Measurements from ENCODE around the gene PSTPIP2.
"Not testable (repeated sequence)": the region's sequence is repeated elsewhere in the genome, so short reads cannot be mapped to it uniquely, and the experiment has no call there.

PSTPIP2 gene

DNA sequence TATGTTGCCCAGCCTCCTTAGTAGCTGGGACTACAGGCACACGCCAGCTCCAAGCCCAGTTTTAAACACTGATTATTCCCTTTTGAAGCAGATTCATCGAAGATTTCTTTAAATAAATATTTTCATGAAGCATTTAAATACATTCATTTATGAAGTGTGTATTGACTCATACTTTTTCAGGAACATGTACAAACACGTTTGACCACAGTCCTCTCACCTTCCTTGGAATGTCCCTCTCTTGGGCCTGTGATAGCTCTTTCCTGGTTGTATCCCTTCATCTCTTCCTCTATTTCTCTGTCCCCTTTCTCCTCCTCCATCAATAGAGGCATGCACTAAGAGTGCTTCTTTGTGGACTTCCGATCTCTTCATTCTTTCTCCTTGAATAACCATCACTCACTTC is 2.5 kb downstream of the PSTPIP2 start:
- DNase-seq, result no peak

- no peak for DNase-seq
Measured at GRCh38 chr18:46068763-46069162, 3.3 kb downstream of the PSTPIP2 start.

DNA sequence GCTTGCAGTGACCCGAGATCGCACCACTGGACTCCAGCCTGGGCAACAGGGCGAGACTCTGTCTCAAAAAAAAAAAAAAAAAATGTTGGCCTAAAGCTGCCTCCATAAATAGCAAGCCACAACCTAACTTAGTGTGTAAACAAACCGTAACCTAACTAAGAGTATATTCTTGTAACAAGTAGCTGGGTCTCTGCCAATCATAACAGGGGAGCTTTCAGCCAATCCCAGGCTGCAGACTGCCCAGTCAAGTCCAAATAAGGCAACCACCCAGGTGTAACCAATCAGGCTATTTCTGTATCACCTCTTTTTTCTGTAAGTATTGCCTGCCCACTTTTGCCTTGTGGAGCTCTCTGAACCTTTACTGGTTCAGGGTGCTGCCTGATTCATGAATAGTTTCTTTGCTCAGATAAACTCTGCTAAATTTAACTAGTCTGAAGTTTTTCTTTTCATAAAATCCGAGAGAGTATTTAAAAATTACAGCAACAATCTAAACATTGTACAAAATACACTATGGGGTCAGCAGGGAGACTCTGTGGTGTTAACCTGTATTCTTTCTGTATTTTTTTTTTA is 4.5 kb downstream of the PSTPIP2 start:
- no peak for DNase-seq

DNA sequence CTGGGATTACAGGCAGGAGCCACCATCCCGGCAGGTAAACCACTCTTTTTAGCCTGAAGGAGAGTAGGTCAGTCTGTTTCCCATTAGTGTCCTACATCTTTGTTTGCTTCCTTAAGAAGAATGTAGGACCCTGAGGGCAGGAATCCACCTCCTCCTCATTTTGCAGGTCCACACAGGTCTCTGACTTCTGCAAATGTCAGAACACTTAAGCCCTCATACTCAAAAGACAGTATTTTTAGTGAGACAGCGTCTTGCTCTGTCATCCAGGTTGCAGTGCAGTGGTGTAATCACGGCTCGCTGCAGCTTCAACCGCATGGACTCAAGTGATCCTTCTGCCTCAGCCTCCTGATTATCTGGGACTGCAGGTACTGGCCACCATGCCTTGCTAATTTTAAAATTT is 9.3 kb downstream of the PSTPIP2 start:
- DNase-seq, result no peak

GRCh38 chr18:46061796-46062195 is 10.3 kb downstream of the PSTPIP2 start:
- DNase-seq, result no peak

DNA sequence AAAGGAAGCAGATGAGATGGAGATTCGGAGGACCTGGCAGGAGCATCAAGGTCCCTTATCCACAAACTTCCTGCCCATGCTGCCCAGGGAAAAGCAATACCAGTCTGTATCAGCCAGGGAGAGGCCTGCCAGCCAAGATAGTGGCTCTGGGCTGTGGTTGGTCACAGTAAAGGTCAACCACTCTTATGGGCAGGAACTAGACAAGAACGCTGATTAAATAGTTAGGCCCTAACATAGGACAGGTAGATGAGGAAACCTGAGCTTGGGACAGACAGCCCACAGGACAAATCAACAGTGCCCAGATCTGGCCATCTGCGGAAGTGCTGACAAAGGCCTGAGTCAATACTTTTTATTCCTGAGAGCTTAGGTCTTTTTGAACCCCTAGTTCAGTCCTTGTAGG is 10.7 kb downstream of the PSTPIP2 start:
- no peak for DNase-seq

DNA sequence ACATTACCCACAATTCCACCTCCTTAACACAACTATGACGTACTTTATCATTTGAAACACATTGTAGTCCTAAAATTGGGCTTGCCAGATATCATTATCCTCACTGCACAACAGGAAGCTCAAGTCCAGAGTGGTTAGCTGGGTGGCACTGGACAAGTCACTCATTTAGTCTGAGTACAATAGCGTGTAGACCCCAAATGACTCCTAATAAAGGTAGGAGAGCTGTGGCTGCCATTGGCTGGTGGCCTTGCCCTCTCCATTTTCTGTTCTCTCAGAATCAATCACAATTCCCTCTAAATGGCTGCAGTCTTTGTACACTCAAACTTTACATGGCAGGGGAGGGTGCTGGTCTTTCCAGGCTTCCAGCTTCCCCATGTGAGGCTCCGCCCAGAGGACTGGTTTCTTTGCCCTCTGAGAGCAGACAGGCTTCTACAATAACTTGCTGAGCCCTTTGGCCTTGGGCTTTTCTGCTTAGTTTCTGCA is 11.7 kb downstream of the PSTPIP2 start:
- no peak for DNase-seq

GRCh38 chr18:46055838-46056230 is 16.2 kb downstream of the PSTPIP2 start:
- DNase-seq, result no peak

DNA sequence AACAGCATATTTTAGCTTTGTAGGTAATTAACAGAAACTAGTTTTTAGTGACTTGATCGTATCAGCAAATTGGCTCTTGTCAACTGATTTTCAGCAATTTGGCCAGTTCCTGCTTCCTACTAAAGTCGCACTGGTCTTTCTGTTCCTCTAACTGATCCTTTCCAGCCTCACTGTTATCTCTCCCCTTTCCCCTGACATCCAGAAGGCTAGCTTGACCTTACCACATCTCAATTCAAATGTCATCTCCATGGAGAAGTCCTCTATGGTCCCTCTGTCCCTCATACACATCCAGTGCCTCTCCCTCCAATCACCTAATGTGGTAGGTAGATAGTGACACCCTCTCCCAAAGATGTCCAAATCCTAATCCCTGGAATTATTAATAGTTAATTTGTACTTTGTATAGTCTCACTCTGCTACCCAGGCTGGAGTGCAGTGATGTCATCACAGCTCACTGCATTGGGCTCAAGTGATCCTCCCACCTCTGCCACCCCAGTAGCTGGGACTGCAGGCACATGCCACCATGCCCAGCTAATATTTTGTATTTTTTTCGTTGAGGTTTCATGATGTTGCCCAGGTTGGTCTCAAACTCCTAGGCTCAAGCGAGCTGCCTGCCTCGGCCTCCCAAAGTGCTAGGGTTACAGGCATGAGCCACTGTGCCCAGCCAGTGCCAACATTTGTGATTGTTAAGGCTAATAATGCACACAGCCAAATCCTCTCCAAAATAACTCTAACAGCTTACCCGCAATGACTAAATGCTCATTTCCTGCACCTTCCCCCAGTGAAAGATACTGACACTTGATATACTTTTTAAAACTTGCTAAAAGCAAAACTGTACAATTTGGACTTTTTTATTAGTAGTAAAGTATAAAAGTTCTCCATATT is 16.9 kb downstream of the PSTPIP2 start:
- DNase-seq, result no peak

- DNase-seq, result no peak
Measured at GRCh38 chr18:46053368-46054095, 18.5 kb downstream of the PSTPIP2 start.

DNA sequence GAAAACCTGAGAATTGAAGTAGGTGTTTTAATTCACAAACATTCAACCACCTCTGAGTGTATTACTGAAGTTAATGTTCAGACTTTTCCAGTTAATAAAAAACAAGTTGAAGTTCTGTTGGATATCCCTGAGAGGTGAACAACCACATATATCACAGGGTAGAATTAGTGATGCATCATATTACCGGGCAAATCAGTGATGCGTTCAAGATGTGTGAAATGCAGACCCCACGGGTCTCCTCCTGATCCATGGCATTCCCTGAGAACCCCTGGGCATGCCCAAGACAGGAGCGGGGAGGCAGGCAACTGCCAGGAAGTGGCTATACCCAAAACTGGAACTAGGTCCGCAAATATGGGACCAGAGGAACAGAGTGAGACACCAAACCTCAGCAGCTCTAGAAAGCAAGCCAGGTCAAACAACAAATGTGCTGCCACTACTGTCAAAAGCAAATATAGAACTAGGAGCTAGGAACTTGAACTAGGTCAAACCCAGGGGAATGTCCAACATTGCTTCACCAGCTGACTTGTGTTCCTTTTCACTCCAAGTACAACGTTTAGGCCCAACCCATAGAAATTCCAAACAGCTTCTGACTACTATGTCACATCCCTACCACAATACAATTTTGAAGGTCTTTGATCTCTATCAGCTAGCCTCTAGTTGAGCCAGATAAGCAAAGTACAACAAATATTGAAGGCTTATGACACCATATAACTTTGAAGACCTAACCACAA is 20.2 kb downstream of the PSTPIP2 start:
- DNase-seq, result no peak

DNA sequence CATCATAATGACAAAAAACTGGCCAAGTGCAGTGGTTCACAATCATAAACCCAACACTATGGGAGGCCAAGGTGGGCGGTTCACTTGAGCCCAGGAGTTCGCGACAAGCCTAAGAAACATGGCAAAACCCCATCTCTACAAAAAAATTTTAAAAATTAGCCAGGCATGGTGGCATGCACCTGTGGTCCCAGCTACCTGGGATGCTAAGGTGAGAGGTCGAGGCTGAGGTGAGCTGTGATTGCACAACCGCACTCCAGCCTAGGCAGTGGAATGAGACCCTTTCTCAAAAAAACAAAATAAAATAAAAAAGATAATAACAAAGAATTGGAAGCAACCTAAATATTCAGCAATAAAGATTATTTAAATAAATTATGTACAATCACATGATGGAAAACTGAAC is 21.8 kb downstream of the PSTPIP2 start:
- DNase-seq, result no peak

- no peak for DNase-seq
Measured at GRCh38 chr18:46048641-46049040, 23.4 kb downstream of the PSTPIP2 start.

DNA sequence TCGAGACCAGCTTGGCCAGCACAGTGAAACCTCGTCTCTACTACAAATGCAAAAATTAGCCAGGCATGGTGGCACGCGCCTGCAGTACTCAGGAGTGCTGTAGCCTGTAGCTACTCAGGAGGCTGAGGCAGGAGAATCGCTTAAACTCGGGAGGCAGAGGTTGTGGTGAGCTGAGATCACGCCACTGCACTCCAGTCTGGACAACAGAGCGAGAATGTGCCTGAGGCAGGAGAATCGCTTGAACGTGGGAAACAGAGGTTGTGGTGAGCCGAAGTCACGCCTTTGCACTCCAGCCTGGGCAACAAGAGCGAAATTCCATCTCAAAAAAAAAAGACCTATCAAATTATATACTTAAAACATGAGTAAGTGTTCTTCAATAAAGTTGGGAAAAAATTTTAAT is 24.7 kb downstream of the PSTPIP2 start:
- not testable (repeated sequence) for DNase-seq

DNA sequence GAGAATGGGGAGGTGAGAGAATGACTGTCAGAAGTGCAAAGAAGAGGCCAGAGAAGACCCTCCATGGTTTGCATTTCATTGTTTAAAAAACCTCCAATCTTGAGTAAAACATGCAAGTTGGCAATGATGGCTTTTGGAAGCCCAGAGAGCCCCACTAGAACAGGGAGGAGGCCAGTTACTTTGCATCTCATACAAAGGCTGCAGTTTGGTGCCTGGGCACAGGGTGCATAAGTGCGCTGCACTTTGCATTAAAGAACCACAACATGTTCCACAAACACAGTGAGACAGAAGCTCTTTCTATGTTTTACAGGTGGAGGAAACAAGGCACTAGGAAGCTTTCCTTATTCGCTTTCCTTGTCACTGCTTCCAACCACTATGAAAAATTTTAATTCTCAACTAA is 25.4 kb downstream of the PSTPIP2 start:
- DNase-seq, result no peak

DNA sequence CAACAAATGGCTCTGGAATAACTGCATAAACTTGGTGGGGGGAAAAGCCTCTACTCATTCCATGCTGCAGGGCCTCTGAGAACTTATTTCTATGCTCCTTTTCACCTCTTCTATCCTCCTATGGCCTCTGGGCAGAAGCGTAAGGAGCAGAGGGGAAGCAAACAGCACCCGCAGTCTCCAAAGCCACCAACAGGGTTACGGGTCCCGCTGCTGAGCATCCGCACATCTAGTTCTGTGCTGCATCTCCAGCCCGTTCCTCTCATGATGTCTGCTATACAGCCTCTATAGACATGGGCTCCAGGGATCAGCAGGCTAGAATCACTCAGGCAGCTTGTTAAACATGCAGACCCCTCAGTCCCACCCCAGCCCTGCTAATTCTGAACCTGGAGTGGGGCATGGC is 25.9 kb downstream of the PSTPIP2 start:
- DNase-seq, result no peak

GRCh38 chr18:46042571-46043123 is 29.4 kb downstream of the PSTPIP2 start:
- no peak for DNase-seq

- no peak for DNase-seq
Measured at GRCh38 chr18:46040747-46041104, 31.3 kb downstream of the PSTPIP2 start.

DNA sequence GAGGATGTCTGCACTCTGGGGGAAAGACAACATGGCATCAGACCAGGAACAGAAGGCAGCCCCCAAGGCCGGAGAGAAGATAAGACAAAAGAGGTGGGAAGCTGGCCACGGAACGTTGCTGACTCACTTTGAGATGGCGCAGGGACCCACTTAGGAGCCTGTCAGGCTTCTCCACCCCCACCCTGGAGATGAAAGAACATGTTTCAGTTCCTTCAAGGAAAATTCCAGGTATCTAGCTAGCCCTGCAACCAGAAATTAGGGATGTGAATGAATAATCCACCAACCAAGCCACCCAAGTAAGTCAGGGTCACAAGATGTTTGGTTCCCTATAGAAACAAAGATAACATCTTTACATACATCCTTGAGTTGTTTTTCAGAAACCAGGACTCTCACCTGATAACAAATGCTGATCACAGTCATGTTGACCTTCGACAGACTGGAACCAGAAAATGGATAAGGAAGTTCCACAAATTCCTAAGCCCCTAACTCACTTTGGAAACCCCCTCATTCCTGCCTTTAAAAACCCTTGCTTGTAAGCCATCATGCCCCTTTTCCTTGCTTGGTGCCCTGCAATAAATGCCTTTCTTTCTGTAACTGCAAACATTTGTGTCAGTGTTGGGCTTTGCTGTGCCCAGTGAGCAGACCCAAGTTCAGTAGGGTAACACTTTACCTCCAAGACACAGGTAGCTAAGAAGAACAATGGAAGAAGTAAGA is 31.9 kb downstream of the PSTPIP2 start:
- DNase-seq, result no peak

GRCh38 chr18:46037512-46038305 is 34.4 kb downstream of the PSTPIP2 start:
- DNase-seq, result no peak

All from NCI-H446 (cell line).